IMR-90 (cell line): ENCODE measurements around the gene CYB5A. TPM values are rescaled to one million over a fixed set of nuclear protein-coding genes. Genes with fewer than 3 reads are reported as not detected.
"Not testable (repeated sequence)": the region's sequence is repeated elsewhere in the genome, so short reads cannot be mapped to it uniquely, and the experiment has no call there.

ENCODE experiments used
- ATAC-seq: fragments of 200-7000 bp; cut with Tn5 transposase; 2 replicates; pipeline ENCODE4 v1.9.1; 2020; ENCODE audit warnings: low read depth, mild to moderate bottlenecking, moderate library complexity
- BruUV-seq: library from RNA; stranded (reverse); fragments of 400-500 nt; replicated peaks from 2 replicates; lab custom pipeline; 2021; lab: Mats Ljungman, UMichigan
- CTCF ChIA-PET: fragments of 300-600 bp; formaldehyde crosslinking; extraction: SDS; loops from one replicate; lab custom pipeline; 2021; ENCODE audit warnings: antibody characterized with exemption; lab: Yijun Ruan, JAX
- POLR2A ChIA-PET: fragments of 300-600 bp; sonication (Branson Sonifier 250); formaldehyde crosslinking; loops from one replicate; lab custom pipeline; 2022; ENCODE audit warnings: antibody characterized with exemption; ENCODE audit not compliant: unreplicated experiment; lab: Charles Lee
- DNase-seq: peaks from one replicate; pipeline ENCODE4 v3.0.0; 2013
- H2AFZ ChIP-seq: replicated peaks from 2 replicates; pipeline ENCODE3; 2013; ENCODE audit warnings: low read length, mild to moderate bottlenecking; ENCODE audit not compliant: poor library complexity
- H2AK5ac ChIP-seq: 2 replicates; pipeline ENCODE4 v1.6.1; 2013; ENCODE audit warnings: low read depth, low read length, inconsistent platforms
- H2AK9ac ChIP-seq: replicated peaks from 2 replicates; pipeline ENCODE3; 2013; ENCODE audit warnings: mild to moderate bottlenecking, low read depth, low read length, moderate library complexity; ENCODE audit not compliant: poor library complexity
- H2BK120ac ChIP-seq: 2 replicates; pipeline ENCODE4 v1.6.1; 2013; ENCODE audit warnings: low read depth, low read length, inconsistent platforms
- H2BK15ac ChIP-seq: 3 replicates; pipeline ENCODE4 v1.6.1; 2013; ENCODE audit warnings: low read depth, low read length, inconsistent platforms
- H2BK20ac ChIP-seq: 2 replicates; pipeline ENCODE4 v1.6.1; 2013; ENCODE audit warnings: low read depth, mild to moderate bottlenecking, inconsistent platforms, low read length, moderate library complexity
- H2BK5ac ChIP-seq: 2 replicates; pipeline ENCODE4 v1.6.1; 2013; ENCODE audit warnings: mild to moderate bottlenecking, low read depth, low read length, inconsistent platforms; ENCODE audit not compliant: poor library complexity, severe bottlenecking
- H3K14ac ChIP-seq: replicated peaks from 2 replicates; pipeline ENCODE4 v1.6.1; 2013; ENCODE audit warnings: low read depth, low read length, inconsistent platforms
- H3K18ac ChIP-seq: 2 replicates; pipeline ENCODE4 v1.6.1; 2013; ENCODE audit warnings: low read depth, low read length, control low read depth
- H3K23ac ChIP-seq: 2 replicates; pipeline ENCODE4 v1.6.1; 2013; ENCODE audit warnings: low read depth, low read length, inconsistent platforms
- H3K27ac ChIP-seq: 2 replicates; pipeline ENCODE4 v1.5.1; 2013; ENCODE audit warnings: mild to moderate bottlenecking, control low read depth, low read length; ENCODE audit not compliant: insufficient read depth
- H3K27me3 ChIP-seq: 2 replicates; pipeline ENCODE4 v1.6.1; 2013; ENCODE audit warnings: low read length; ENCODE audit not compliant: control insufficient read depth, insufficient read depth
- H3K36me3 ChIP-seq: 2 replicates; pipeline ENCODE4 v1.6.1; 2013; ENCODE audit warnings: low read length, mixed read lengths; ENCODE audit not compliant: control insufficient read depth, insufficient read depth
- H3K4ac ChIP-seq: 2 replicates; pipeline ENCODE4 v1.6.1; 2013; ENCODE audit warnings: low read depth, low read length, inconsistent platforms
- H3K4me1 ChIP-seq: 2 replicates; pipeline ENCODE4 v1.6.1; 2013; ENCODE audit warnings: low read length, mixed read lengths; ENCODE audit not compliant: control insufficient read depth, insufficient read depth
- H3K4me2 ChIP-seq: 2 replicates; pipeline ENCODE4 v1.6.1; 2013; ENCODE audit warnings: low read depth, mild to moderate bottlenecking, control low read depth, low read length, moderate library complexity
- H3K4me3 ChIP-seq: 2 replicates; pipeline ENCODE4 v1.5.1; 2013; ENCODE audit warnings: low read depth, mild to moderate bottlenecking, control low read depth, low read length, moderate library complexity; ENCODE audit not compliant: insufficient read depth
- H3K56ac ChIP-seq: 2 replicates; pipeline ENCODE4 v1.6.1; 2013; ENCODE audit warnings: low read length, inconsistent platforms; ENCODE audit not compliant: insufficient read depth; ENCODE audit errors: extremely low read depth
- H3K79me1 ChIP-seq, 2 experiments: 2 replicates each; pipeline ENCODE4 v1.6.1; 2013; ENCODE audit warnings: low read length in 2 of 2, inconsistent platforms in 1 of 2, low read depth in 1 of 2
- H3K9ac ChIP-seq: 2 replicates; pipeline ENCODE4 v1.6.1; 2013; ENCODE audit warnings: low read depth, low read length, control low read depth
- H3K9me1 ChIP-seq: 2 replicates; pipeline ENCODE4 v1.6.1; 2013; ENCODE audit warnings: low read length, inconsistent platforms; ENCODE audit not compliant: insufficient read depth
- H3K9me3 ChIP-seq: 2 replicates; pipeline ENCODE4 v1.6.1; 2013; ENCODE audit warnings: low read length; ENCODE audit not compliant: control insufficient read depth, insufficient read depth
- H4K20me1 ChIP-seq: 2 replicates; pipeline ENCODE4 v1.6.1; 2013; ENCODE audit warnings: low read length, inconsistent platforms; ENCODE audit not compliant: insufficient read depth
- H4K5ac ChIP-seq: 2 replicates; pipeline ENCODE4 v1.6.1; 2013; ENCODE audit warnings: mild to moderate bottlenecking, low read depth, low read length, control low read depth
- H4K8ac ChIP-seq, 2 experiments: 2 replicates each; pipeline ENCODE4 v1.6.1; 2013; ENCODE audit warnings: low read depth in 2 of 2, low read length in 2 of 2, control low read depth in 1 of 2, inconsistent platforms in 1 of 2
- H4K91ac ChIP-seq: 2 replicates; pipeline ENCODE4 v1.6.1; 2013; ENCODE audit warnings: low read depth, low read length, inconsistent platforms; ENCODE audit not compliant: insufficient read depth
- CHD1 ChIP-seq: IDR thresholded peaks from 2 replicates; pipeline ENCODE4 v1.6.1; 2012; ENCODE audit warnings: low read depth, low read length, improper control_type of control experiment
- MAFK ChIP-seq: IDR thresholded peaks from 2 replicates; pipeline ENCODE4 v1.6.1; 2012; ENCODE audit warnings: low read depth, low read length, improper control_type of control experiment
- WGBS, 2 experiments: methylation state at CpG; one replicate each; pipeline versions ENCODE4 v1.1.5 to v1.1.7; 2013; ENCODE audit warnings: missing lambda C conversion rate in 2 of 2; ENCODE audit not compliant: insufficient read length in 1 of 2; ENCODE audit errors: extremely low coverage in 2 of 2; 5-methylcytosine and 5-hydroxymethylcytosine counted together
- dilution Hi-C: fragments of 300-500 bp; cut with HindIII; formaldehyde crosslinking; loops from one replicate; pipeline ENCODE4 v1.14.3; 2018; ENCODE audit warnings: low sequenced_read_pairs; ENCODE audit not compliant: unreplicated experiment
- in situ Hi-C: fragments of 300-500 bp; cut with MboI; formaldehyde crosslinking; loops from 3 replicates; pipeline ENCODE4 v1.14.3; 2019; ENCODE audit warnings: low sequenced_read_pairs, inconsistent platforms, mixed read lengths
- intact Hi-C: fragments of 100-400 bp; cut with micrococcal nuclease; formaldehyde crosslinking; loops from 2 replicates; pipeline ENCODE4 v1.10.0; 2022
- polyA plus RNA-seq, 3 experiments: library from polyadenylated mRNA; depleted of rRNA; stranded (reverse); fragments of >200 nt; gene quantifications; 2 replicates each; pipeline ENCODE4 v1.2.3, GENCODE V29; 2012; ENCODE audit warnings: low replicate concordance in 1 of 3
- total RNA-seq: library from RNA; depleted of rRNA; stranded (reverse); fragments of >200 nt; gene quantifications from 2 replicates; pipeline ENCODE4 v1.2.3, GENCODE V29; 2012

Gene CYB5A
- total and polyA plus RNA-seq, 2 of the 4 experiments (the other 2 are of a cell fraction), result 13.4 to 47.9 TPM

DNA sequence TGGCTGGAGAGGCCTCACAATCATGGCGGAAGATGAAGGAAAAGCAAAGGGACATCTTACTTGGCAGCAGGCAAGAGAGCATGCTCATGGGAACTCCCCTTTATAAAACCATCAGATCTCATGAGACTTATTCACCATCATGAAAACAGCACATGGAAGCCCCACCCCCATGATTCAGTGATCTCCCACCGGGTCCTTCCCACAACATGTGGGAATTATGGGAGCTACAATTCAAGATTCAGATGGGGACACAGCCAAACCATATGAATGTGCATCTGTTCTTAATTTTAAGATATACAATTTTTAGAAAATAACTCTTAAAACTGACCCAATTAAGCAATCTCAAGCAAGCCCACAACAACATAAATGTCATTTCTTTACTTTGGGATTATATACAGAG lies 36.4 kb upstream of the CYB5A start:
- POLR2A ChIA-PET, result no interaction called here
- dilution Hi-C loops, result no loop called here

DNA sequence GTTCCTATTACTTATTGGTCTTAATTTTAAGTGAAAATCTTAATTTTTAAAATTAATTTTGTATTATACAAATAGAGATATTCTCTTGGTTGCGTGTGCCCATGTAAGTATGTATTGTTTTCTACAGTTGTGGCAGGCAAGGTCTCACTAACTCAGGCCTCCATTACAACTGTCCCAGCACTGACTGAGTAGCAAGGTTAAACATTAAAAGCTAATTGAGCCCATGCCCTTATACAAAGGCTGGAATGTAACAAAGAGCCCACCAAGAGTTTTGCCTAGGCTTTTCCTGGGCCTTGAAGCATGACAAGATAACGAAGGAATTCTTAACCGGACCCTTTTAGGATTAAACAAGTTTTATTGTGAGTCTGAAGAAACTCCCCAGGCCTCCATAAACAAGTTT lies 35.0 kb upstream of the CYB5A start:
- H3K9ac ChIP-seq, H3K9me1 ChIP-seq, H3K18ac ChIP-seq, H2BK15ac ChIP-seq, H3K27me3 ChIP-seq, H2BK120ac ChIP-seq, H2AK9ac ChIP-seq, H3K4me1 ChIP-seq, H3K79me1 ChIP-seq, H3K4me3 ChIP-seq, H4K91ac ChIP-seq, H3K23ac ChIP-seq, DNase-seq, H3K27ac ChIP-seq, H3K9me3 ChIP-seq, dilution Hi-C loops, H2BK20ac ChIP-seq, H2AFZ ChIP-seq, H3K4me2 ChIP-seq, H4K8ac ChIP-seq, H4K20me1 ChIP-seq, ATAC-seq, H3K14ac ChIP-seq, BruUV-seq, H4K5ac ChIP-seq, POLR2A ChIA-PET, H2BK5ac ChIP-seq, H3K56ac ChIP-seq, in situ Hi-C loops, H2AK5ac ChIP-seq, H3K4ac ChIP-seq, H3K36me3 ChIP-seq, intact Hi-C loops: not testable (repeated sequence)
- CTCF ChIA-PET, result interaction anchor here (0.5 to 1.6 kb wide), 3 partner anchors 16 to 106 kb away, joined by 3 to 6 read pairs (median 3); no protein-coding TSS in a partner anchor
- WGBS, 2 experiments, result no CpG with 5 or more reads among the region's 3 CpGs

More for the DNA sequence above, 36.4 kb upstream of the CYB5A start:
- Histone ChIP-seq H2BK20ac (no peak overlapping the region), H3K23ac (no peak overlapping the region), H3K9me1 (no peaks in the 10 kb centered on the region), H3K79me1 (no peaks in the 10 kb centered on the region), H3K4ac (no peak overlapping the region), H3K14ac (no peak overlapping the region), H3K36me3 (no peaks in the 10 kb centered on the region), H4K5ac (no peak overlapping the region), H2AK9ac (no peak overlapping the region), H2AK5ac (no peak overlapping the region), H3K4me3 (no peak overlapping the region), H4K8ac (no peak overlapping the region), H3K4me2 (no peak overlapping the region), H2BK5ac (no peak overlapping the region), H2BK15ac (no peak overlapping the region), H4K20me1 (no peaks in the 10 kb centered on the region), H3K56ac (no peak overlapping the region), H3K9ac (no peak overlapping the region), H4K91ac (no peak overlapping the region), H3K9me3 (no peaks in the 10 kb centered on the region), H3K4me1 (peaks cover 7% of the 10 kb centered on the region), H3K18ac (no peak overlapping the region), H3K27ac (no peak overlapping the region), H2AFZ (no peak overlapping the region), H2BK120ac (no peak overlapping the region), H3K27me3 (no peaks in the 10 kb centered on the region; the same call in 1 of the 2 replicates)
- BruUV-seq, result no TSS peak
- in situ Hi-C loops, result no loop called here
- ATAC-seq (no peak), DNase-seq (no peak)
- intact Hi-C loops, result no loop called here
- CTCF ChIA-PET, result no interaction called here
- TF ChIP-seq MAFK (no peak), CHD1 (no peak)
- WGBS, 2 experiments, result no CpG with 5 or more reads among the region's 2 CpGs
